SH-SY5Y (cell line): ENCODE data around the gene CDA.

Experiments used
- GATA2 ChIP-seq: IDR thresholded peaks from 2 replicates; pipeline ENCODE4 v1.6.1; 2011; ENCODE audit warnings: mild to moderate bottlenecking, low read depth, low read length
- GATA3 ChIP-seq: IDR thresholded peaks from 2 replicates; pipeline ENCODE4 v1.6.1; 2011; ENCODE audit warnings: low read depth, mild to moderate bottlenecking, low read length, moderate library complexity

DNA sequence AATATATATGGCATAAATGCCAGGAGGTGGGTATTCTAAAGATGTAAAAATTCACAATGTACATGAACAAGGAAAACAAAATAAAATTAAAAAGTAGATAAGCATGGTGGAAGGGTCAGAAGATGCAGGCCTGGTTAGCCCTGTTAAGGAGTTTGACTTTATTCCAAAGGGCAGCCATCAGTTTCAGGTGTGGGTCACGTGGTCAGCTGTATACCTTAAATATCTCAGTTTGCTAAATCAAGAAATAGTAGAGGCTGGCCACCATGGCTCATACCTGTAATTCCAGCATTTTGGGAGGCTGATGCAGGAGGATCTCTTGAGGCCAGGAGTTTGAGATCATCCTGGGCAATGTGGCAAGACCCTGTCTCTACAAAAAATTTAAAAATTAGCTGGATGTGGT, 35.8 kb downstream of the CDA start:
- TF ChIP-seq GATA2 = no peak
- no peak for TF ChIP-seq GATA3
